Parathyroid adenoma (tissue), 2 donors: ENCODE measurements around the gene OR7A17.

Source experiments
- H2AFZ ChIP-seq: fragments of 300-600 bp; sonication (generic); one replicate; pipeline ENCODE4 v1.7.0; 2017; ENCODE audit warnings: antibody characterized with exemption, mild to moderate bottlenecking
- H3K27ac ChIP-seq: fragments of 300-600 bp; sonication (generic); one replicate; pipeline ENCODE4 v1.7.0; 2017
- H3K27me3 ChIP-seq: fragments of 300-600 bp; sonication (generic); one replicate; pipeline ENCODE4 v1.7.0; 2017; ENCODE audit warnings: low read length; ENCODE audit not compliant: control insufficient read depth, insufficient read depth
- H3K36me3 ChIP-seq: fragments of 300-600 bp; sonication (generic); one replicate; pipeline ENCODE4 v1.7.0; 2017; ENCODE audit warnings: low read length; ENCODE audit not compliant: control insufficient read depth, insufficient read depth
- H3K4me1 ChIP-seq: fragments of 300-600 bp; sonication (generic); one replicate; pipeline ENCODE4 v1.7.0; 2017; ENCODE audit warnings: control low read depth
- H3K4me2 ChIP-seq: fragments of 300-600 bp; sonication (generic); one replicate; pipeline ENCODE4 v1.7.0; 2017; ENCODE audit warnings: low read length
- H3K4me3 ChIP-seq: fragments of 300-600 bp; sonication (generic); one replicate; pipeline ENCODE4 v1.7.0; 2017; ENCODE audit warnings: low read depth, low read length
- H3K79me2 ChIP-seq: fragments of 300-600 bp; sonication (generic); one replicate; pipeline ENCODE4 v1.7.0; 2017; ENCODE audit warnings: control low read depth
- H3K9ac ChIP-seq: fragments of 300-600 bp; sonication (generic); one replicate; pipeline ENCODE4 v1.7.0; 2017; ENCODE audit warnings: mild to moderate bottlenecking
- H3K9me3 ChIP-seq: fragments of 300-600 bp; sonication (generic); one replicate; pipeline ENCODE4 v1.7.0; 2017; ENCODE audit warnings: low read length; ENCODE audit not compliant: control insufficient read depth
- TF ChIP-seq, protein P1 (sequence below): fragments of 300-600 bp; sonication (generic); IDR thresholded peaks from one replicate; pipeline ENCODE4 v1.7.0; 2017; ENCODE audit warnings: antibody characterized with exemption, mild to moderate bottlenecking
- donor health status: primary hyperparathyroidism.

The OR7A17 gene

GRCh38 chr19:14868497-14868896 is 17.4 kb downstream of the OR7A17 start:
- TF ChIP-seq, protein P1, sequence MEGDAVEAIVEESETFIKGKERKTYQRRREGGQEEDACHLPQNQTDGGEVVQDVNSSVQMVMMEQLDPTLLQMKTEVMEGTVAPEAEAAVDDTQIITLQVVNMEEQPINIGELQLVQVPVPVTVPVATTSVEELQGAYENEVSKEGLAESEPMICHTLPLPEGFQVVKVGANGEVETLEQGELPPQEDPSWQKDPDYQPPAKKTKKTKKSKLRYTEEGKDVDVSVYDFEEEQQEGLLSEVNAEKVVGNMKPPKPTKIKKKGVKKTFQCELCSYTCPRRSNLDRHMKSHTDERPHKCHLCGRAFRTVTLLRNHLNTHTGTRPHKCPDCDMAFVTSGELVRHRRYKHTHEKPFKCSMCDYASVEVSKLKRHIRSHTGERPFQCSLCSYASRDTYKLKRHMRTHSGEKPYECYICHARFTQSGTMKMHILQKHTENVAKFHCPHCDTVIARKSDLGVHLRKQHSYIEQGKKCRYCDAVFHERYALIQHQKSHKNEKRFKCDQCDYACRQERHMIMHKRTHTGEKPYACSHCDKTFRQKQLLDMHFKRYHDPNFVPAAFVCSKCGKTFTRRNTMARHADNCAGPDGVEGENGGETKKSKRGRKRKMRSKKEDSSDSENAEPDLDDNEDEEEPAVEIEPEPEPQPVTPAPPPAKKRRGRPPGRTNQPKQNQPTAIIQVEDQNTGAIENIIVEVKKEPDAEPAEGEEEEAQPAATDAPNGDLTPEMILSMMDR: no peak

GRCh38 chr19:14848822-14849221 is 37.1 kb downstream of the OR7A17 start, which contains the start of gene OR7A10:
Gene OR7A10 (minus strand): TSS chr19:14848922. CDS start chr19:14841877, 7,045 bp downstream.
- Histone ChIP-seq H3K79me2 (no peaks in the 10 kb centered on the region), H3K9me3 (no peaks in the 10 kb centered on the region), H3K36me3 (no peaks in the 10 kb centered on the region)

More at GRCh38 chr19:14868497-14868896, 17.4 kb downstream of the OR7A17 start:
- H3K79me2 ChIP-seq: no peaks in the 10 kb centered on the region
- no peaks in the 10 kb centered on the region for H3K9me3 ChIP-seq
- no peak overlapping the region for H3K4me3 ChIP-seq
- H3K36me3 ChIP-seq: no peaks in the 10 kb centered on the region
- no peak overlapping the region for H3K4me2 ChIP-seq
- no peaks in the 10 kb centered on the region for H3K27me3 ChIP-seq
- H3K4me1 ChIP-seq: no peaks in the 10 kb centered on the region
- no peak overlapping the region for H3K9ac ChIP-seq
- no peak overlapping the region for H2AFZ ChIP-seq
- H3K27ac ChIP-seq: no peak overlapping the region

DNA sequence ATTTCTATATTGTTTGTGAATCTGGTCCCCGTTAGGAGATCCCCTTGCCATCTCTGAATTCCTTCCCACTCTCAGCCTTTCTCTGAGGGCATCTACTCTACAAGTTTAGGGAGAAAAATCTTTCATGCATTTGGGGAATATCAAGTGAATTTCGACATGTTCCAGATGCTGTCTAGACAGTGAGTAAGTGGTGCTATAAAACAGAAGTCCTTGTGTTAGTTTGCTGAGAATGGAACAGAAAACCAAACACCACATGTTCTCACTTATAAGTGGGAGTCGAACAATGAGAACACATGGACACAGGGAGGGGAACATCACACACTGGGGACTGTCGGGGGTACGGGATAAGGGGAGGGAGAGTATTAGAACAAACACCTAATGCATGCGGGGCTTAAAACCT is 42.4 kb downstream of the OR7A17 start:
- H2AFZ ChIP-seq: no peak overlapping the region
- H3K36me3 ChIP-seq: no peaks in the 10 kb centered on the region
- H3K9ac ChIP-seq: no peak overlapping the region
- no peak overlapping the region for H3K4me2 ChIP-seq
- H3K4me1 ChIP-seq: no peaks in the 10 kb centered on the region
- no peak overlapping the region for H3K27ac ChIP-seq
- no peaks in the 10 kb centered on the region for H3K9me3 ChIP-seq
- no peak overlapping the region for H3K4me3 ChIP-seq
- H3K79me2 ChIP-seq: no peaks in the 10 kb centered on the region
- H3K27me3 ChIP-seq: no peaks in the 10 kb centered on the region
- TF ChIP-seq, protein P1: no peak

More at GRCh38 chr19:14848822-14849221, 37.1 kb downstream of the OR7A17 start, which contains the start of gene OR7A10:
- no peaks in the 10 kb centered on the region for H3K27me3 ChIP-seq
- TF ChIP-seq, protein P1: no peak
- H3K9ac ChIP-seq: no peak within 1 kb of the TSS
- no peak within 1 kb of the TSS for H2AFZ ChIP-seq
- H3K4me1 ChIP-seq: no peaks in the 10 kb centered on the region
- H3K27ac ChIP-seq: no peak within 1 kb of the TSS
- no peak within 1 kb of the TSS for H3K4me3 ChIP-seq
- H3K4me2 ChIP-seq: no peak within 1 kb of the TSS

DNA sequence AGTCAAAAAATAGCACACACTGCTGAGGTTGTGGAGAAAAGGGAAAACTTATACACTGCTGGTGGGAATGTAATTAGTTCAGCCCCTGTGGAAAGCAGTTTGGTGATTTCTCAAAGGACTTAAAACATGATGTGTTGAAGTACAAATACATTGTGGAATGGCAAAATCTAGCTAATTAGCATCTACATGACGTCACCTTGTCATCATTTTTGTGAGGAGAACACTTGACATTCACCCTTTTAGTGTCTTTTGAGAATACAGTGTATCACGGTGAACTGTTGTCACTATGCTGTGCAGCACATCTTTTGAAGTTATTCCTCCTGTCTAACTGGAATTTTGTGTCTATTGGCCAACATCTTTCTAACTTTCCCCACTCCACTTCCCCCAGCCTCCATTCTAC is 42.8 kb downstream of the OR7A17 start:
- Histone ChIP-seq H3K4me2 (no peak overlapping the region), H3K9ac (no peak overlapping the region), H3K27ac (no peak overlapping the region), H2AFZ (no peak overlapping the region), H3K79me2 (no peaks in the 10 kb centered on the region), H3K27me3 (no peaks in the 10 kb centered on the region), H3K36me3 (no peaks in the 10 kb centered on the region), H3K4me3 (no peak overlapping the region), H3K9me3 (no peaks in the 10 kb centered on the region), H3K4me1 (no peaks in the 10 kb centered on the region)
- TF ChIP-seq, protein P1: no peak

DNA sequence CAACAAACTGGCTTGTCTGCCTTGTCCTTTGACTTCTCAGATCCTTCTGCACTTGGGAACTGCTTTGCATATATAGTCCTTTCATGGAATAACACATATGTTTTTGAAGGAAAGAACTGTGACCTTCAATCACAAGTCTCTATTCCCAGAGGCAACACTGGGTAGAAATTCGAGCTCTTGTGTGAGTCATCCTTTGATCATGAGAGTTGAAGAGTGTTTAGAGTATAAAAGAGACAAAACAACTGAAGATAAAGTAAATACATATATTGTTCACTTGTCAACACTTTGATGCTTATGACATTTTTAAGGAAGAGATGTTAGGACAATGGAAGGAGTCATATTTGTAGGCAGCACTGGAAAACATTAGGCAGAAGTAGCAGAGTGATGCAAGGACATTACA is 45.7 kb downstream of the OR7A17 start:
- H3K4me1 ChIP-seq: peaks cover 7% of the 10 kb centered on the region
- H3K4me3 ChIP-seq: no peak overlapping the region
- H3K27ac ChIP-seq: no peak overlapping the region
- H3K9me3 ChIP-seq: no peaks in the 10 kb centered on the region
- H3K4me2 ChIP-seq: no peak overlapping the region
- no peak overlapping the region for H2AFZ ChIP-seq
- no peaks in the 10 kb centered on the region for H3K27me3 ChIP-seq
- no peaks in the 10 kb centered on the region for H3K79me2 ChIP-seq
- H3K9ac ChIP-seq: no peak overlapping the region
- TF ChIP-seq, protein P1: no peak
- H3K36me3 ChIP-seq: no peaks in the 10 kb centered on the region
